EH (cell line): ENCODE results near the gene ABCC1.
"Not testable (repeated sequence)": the region's sequence is repeated elsewhere in the genome, so short reads cannot be mapped to it uniquely, and the experiment has no call there.

Source experiments
- DNase-seq: peaks from one replicate; pipeline ENCODE4 v3.0.0-alpha.2; 2015; ENCODE audit warnings: low read depth

Gene ABCC1

GRCh38 chr16:16190546-16190945 lies 241.1 kb downstream of the ABCC1 start:
- DNase-seq = no peak

DNA sequence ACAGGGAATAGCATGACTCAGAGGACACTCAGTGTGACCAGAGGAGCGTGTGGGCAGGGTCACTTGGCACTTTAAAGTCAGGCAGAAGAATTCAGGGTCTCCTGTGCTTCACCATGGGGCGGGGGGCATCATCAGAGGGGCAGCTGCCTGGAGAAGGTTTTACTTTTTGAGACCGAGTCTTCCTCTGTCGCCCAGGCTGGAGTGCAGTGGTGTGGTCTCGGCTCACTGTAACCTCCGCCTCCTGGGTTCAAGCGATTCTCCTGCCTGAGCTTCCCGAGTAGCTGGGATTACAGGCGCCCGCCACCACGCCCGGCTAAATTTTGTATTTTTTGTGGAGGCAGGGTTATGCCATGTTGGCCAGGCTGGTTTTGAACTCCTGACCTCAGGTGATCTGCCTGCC lies 241.6 kb downstream of the ABCC1 start:
- DNase-seq = not testable (repeated sequence)

GRCh38 chr16:16191493-16192167 lies 242.2 kb downstream of the ABCC1 start:
- no peak for DNase-seq
